Lower lobe of right lung (tissue), 2 donors: ENCODE data around the gene FBXW2. TPM values are rescaled to one million over a fixed set of nuclear protein-coding genes. Genes with fewer than 3 reads are reported as not detected.
A peak's percentile ranks its signal among the peaks of the same experiment; 100 is the strongest.

Source experiments
- ATAC-seq, 2 donors: fragments of 200-7000 bp; cut with Tn5 transposase; one replicate each; pipeline ENCODE4 v1.9.1; 2020 to 2022; ENCODE audit warnings: mild to moderate bottlenecking in 2 of 2, moderate library complexity in 2 of 2
- DNase-seq: peaks from one replicate; pipeline ENCODE4 v3.0.0-alpha.2; 2020
- H3K27ac ChIP-seq: fragments of 200-600 bp; one replicate; pipeline ENCODE4 v1.8.0; 2022
- H3K27me3 ChIP-seq: fragments of 200-600 bp; one replicate; pipeline ENCODE4 v1.8.0; 2022; ENCODE audit warnings: low read depth
- H3K36me3 ChIP-seq: fragments of 200-600 bp; one replicate; pipeline ENCODE4 v1.8.0; 2022; ENCODE audit warnings: mild to moderate bottlenecking
- H3K4me1 ChIP-seq: fragments of 200-600 bp; one replicate; pipeline ENCODE4 v1.8.0; 2022
- H3K4me3 ChIP-seq: fragments of 200-600 bp; one replicate; pipeline ENCODE4 v1.8.0; 2022; ENCODE audit warnings: mild to moderate bottlenecking
- H3K9me3 ChIP-seq: fragments of 200-600 bp; one replicate; pipeline ENCODE4 v1.8.0; 2022
- intact Hi-C: fragments of 100-400 bp; cut with DNase I; formaldehyde crosslinking; loops from one replicate; pipeline ENCODE4 v1.11.0; 2022
- total RNA-seq: library from RNA; stranded (reverse); fragmentation: NEBNext Ultra II Directional; extraction: Animal tissue kit (Norgen Biotek cat#: 25700); gene quantifications from one replicate; pipeline ENCODE4 v1.2.1, GENCODE V29; 2021
- TF ChIP-seq, protein P1 (sequence below): fragments of 200-600 bp; IDR thresholded peaks from one replicate; pipeline ENCODE4 v1.8.0; 2022; ENCODE audit warnings: antibody characterized with exemption, mild to moderate bottlenecking
- donor health status: DM: no; HTN: yes; CAD: no; lungs with severe emphysema.

The FBXW2 gene
- total RNA-seq, 1 donor from 2014 or later, result 76.7 TPM

GRCh38 chr9:120759755-120760400 lies 33.3 kb downstream of the FBXW2 start:
- TF ChIP-seq, protein P1, sequence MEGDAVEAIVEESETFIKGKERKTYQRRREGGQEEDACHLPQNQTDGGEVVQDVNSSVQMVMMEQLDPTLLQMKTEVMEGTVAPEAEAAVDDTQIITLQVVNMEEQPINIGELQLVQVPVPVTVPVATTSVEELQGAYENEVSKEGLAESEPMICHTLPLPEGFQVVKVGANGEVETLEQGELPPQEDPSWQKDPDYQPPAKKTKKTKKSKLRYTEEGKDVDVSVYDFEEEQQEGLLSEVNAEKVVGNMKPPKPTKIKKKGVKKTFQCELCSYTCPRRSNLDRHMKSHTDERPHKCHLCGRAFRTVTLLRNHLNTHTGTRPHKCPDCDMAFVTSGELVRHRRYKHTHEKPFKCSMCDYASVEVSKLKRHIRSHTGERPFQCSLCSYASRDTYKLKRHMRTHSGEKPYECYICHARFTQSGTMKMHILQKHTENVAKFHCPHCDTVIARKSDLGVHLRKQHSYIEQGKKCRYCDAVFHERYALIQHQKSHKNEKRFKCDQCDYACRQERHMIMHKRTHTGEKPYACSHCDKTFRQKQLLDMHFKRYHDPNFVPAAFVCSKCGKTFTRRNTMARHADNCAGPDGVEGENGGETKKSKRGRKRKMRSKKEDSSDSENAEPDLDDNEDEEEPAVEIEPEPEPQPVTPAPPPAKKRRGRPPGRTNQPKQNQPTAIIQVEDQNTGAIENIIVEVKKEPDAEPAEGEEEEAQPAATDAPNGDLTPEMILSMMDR, result no peak
- peaks cover 27% of the 10 kb centered on the region for H3K4me1 ChIP-seq
- intact Hi-C loops, result no loop called here
- no peaks in the 10 kb centered on the region for H3K9me3 ChIP-seq
- no peaks in the 10 kb centered on the region for H3K27me3 ChIP-seq
- ATAC-seq, result no peak
- H3K36me3 ChIP-seq, result peaks cover 63% of the 10 kb centered on the region
- H3K4me3 ChIP-seq, result no peak overlapping the region
- DNase-seq, result no peak
- no peak overlapping the region for H3K27ac ChIP-seq

- no peak for ATAC-seq
- Histone ChIP-seq H3K4me1 (peaks cover 27% of the 10 kb centered on the region), H3K9me3 (no peaks in the 10 kb centered on the region), H3K4me3 (no peak overlapping the region), H3K36me3 (peaks cover 50% of the 10 kb centered on the region), H3K27me3 (no peaks in the 10 kb centered on the region), H3K27ac (no peak overlapping the region)
- DNase-seq, result no peak
- TF ChIP-seq, protein P1, result no peak
- intact Hi-C loops, result no loop called here
These were observed 34.7 kb downstream of the FBXW2 start for GRCh38 chr9:120758544-120758943.

DNA sequence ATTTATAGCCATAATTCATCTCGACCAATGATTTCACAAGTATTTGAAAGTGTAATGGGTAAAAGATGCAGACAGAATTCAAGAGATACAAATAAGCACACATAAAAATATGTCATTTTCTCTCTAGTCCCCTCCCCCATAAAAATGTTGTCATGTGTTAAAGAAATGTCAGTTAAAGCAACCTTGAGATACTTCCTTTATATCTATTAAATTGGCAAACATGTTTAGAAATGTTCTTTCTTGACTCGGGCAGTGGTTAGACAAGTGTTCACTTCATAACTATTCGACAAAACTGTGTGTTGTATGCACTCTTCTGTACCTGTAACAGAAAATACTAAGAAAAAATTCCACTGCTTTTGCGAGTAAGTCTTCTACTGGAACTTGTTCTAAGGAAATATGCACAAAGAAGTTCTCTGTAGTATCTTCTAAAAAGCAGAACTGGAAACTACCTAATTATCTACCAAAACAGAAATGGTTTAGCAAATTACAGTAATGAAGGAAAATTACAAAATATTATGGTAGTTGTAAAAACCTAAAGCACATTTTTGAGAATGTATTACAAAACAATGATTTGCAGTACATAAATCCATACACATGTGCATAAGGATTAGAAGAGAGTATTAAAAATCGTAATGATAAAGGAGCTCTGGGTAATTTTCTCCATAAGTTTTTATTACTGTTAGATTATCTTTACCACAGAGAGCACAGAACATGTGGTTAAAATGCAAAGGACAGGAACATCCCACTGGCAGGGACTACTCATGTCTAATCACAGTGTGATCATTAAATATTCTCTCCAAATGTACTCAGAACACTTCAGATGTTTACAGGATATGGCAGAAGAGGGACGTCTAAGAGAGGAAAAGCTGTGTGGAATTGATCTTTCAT lies 35.9 kb downstream of the FBXW2 start:
- Histone ChIP-seq H3K4me3 (no peak overlapping the region), H3K9me3 (no peaks in the 10 kb centered on the region), H3K27me3 (no peaks in the 10 kb centered on the region), H3K27ac (peak overlapping the region; percentile 3), H3K36me3 (peaks cover 37% of the 10 kb centered on the region), H3K4me1 (peaks cover 27% of the 10 kb centered on the region)
- intact Hi-C loops, result no loop called here
- DNase-seq, result no peak
- peak in 1 of 2 donors; percentile 30 for ATAC-seq
- TF ChIP-seq, protein P1, result no peak

DNA sequence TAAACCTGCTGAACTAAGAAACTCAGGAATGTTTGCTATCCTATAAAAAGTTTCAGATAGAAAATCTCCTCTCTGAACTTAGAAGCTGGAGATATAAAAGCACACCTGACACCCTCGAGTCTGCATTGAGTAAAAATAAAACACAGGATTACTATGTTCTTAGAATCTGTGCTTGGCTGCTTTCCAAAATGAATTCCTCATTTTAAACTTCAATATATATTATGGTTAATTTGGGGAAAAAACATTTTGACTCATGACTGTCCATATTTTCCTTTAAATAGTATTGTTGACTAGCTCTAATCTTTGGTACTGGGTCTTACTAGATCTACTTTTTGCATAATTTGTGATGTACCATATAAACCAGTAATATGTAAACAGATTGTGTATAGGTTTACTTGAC lies 36.7 kb downstream of the FBXW2 start:
- no peaks in the 10 kb centered on the region for H3K27me3 ChIP-seq
- no peak overlapping the region for H3K4me3 ChIP-seq
- DNase-seq, result no peak
- TF ChIP-seq, protein P1, result no peak
- peaks cover 27% of the 10 kb centered on the region for H3K4me1 ChIP-seq
- no peak for ATAC-seq
- peaks cover 29% of the 10 kb centered on the region for H3K36me3 ChIP-seq
- H3K27ac ChIP-seq, result no peak overlapping the region
- H3K9me3 ChIP-seq, result no peaks in the 10 kb centered on the region
- intact Hi-C loops, result no loop called here

- H3K36me3 ChIP-seq, result peaks cover 23% of the 10 kb centered on the region
- intact Hi-C loops, result no loop called here
These were observed 37.3 kb downstream of the FBXW2 start for GRCh38 chr9:120755810-120756434.

More at GRCh38 chr9:120755810-120756434, 37.3 kb downstream of the FBXW2 start:
- Histone ChIP-seq H3K4me1 (peaks cover 27% of the 10 kb centered on the region), H3K9me3 (no peaks in the 10 kb centered on the region), H3K4me3 (no peak overlapping the region), H3K27ac (no peak overlapping the region), H3K27me3 (no peaks in the 10 kb centered on the region)
- ATAC-seq (peak; percentile 85), DNase-seq (no peak)
- TF ChIP-seq, protein P1, result peak; percentile 93
